HG02763 (cell line): ENCODE data around the gene DSCAML1.

Experiments used
- ATAC-seq: cut with Tn5 transposase; IDR thresholded peaks from one replicate; pipeline ENCODE4 v1.9.1; 2021; ENCODE audit warnings: mild to moderate bottlenecking, moderate library complexity; ENCODE audit not compliant: unreplicated experiment

The DSCAML1 gene

GRCh38 chr11:117562136-117562535 lies 234.9 kb downstream of the DSCAML1 start:
- ATAC-seq = no peak

- no peak for ATAC-seq
These were observed 236.1 kb downstream of the DSCAML1 start for GRCh38 chr11:117560780-117561530.

- ATAC-seq = no peak
These were observed 237.3 kb downstream of the DSCAML1 start for GRCh38 chr11:117559698-117560097.

GRCh38 chr11:117557361-117557760 lies 239.7 kb downstream of the DSCAML1 start:
- ATAC-seq = no peak

GRCh38 chr11:117554601-117555333 lies 242.2 kb downstream of the DSCAML1 start:
- no peak for ATAC-seq

GRCh38 chr11:117552626-117553025 lies 244.4 kb downstream of the DSCAML1 start:
- no peak for ATAC-seq

GRCh38 chr11:117551761-117552343 lies 245.2 kb downstream of the DSCAML1 start:
- ATAC-seq = no peak

- ATAC-seq = no peak
These were observed 246.6 kb downstream of the DSCAML1 start for GRCh38 chr11:117550466-117550865.

- ATAC-seq = no peak
These were observed 247.6 kb downstream of the DSCAML1 start for GRCh38 chr11:117549417-117549816.

GRCh38 chr11:117548876-117549275 lies 248.1 kb downstream of the DSCAML1 start:
- ATAC-seq = no peak

- ATAC-seq = no peak
These were observed 249.1 kb downstream of the DSCAML1 start for GRCh38 chr11:117547946-117548345.

- ATAC-seq = no peak
These were observed 249.7 kb downstream of the DSCAML1 start for GRCh38 chr11:117547195-117547850.

GRCh38 chr11:117546431-117547194 lies 250.4 kb downstream of the DSCAML1 start:
- ATAC-seq = no peak

GRCh38 chr11:117545706-117546105 lies 251.3 kb downstream of the DSCAML1 start:
- no peak for ATAC-seq

GRCh38 chr11:117544130-117544800 lies 252.8 kb downstream of the DSCAML1 start:
- no peak for ATAC-seq

GRCh38 chr11:117541211-117541610 lies 255.8 kb downstream of the DSCAML1 start:
- no peak for ATAC-seq

GRCh38 chr11:117538263-117539135 lies 258.5 kb downstream of the DSCAML1 start:
- ATAC-seq = no peak

- ATAC-seq = no peak
These were observed 261.1 kb downstream of the DSCAML1 start for GRCh38 chr11:117535850-117536411.
